Liver (tissue), 10 donors: Measurements from ENCODE around the gene PSMD12. TPM values are rescaled to one million over a fixed set of nuclear protein-coding genes. Genes with fewer than 3 reads are reported as not detected.

Source experiments
- DNase-seq: peaks from one replicate; pipeline ENCODE4 v3.0.0-alpha.2; 2017; ENCODE audit warnings: low spot score
- H3K27ac ChIP-seq, 2 donors: one replicate each; pipeline ENCODE4 v1.7.0; 2013; ENCODE audit warnings: inconsistent platforms in 2 of 2, low read length in 2 of 2, control low read depth in 1 of 2, low read depth in 1 of 2, mild to moderate bottlenecking in 1 of 2
- H3K27me3 ChIP-seq, 4 donors: one replicate each; pipeline versions ENCODE4 v1.6.1 to v1.7.0; 2013; ENCODE audit warnings: low read length in 3 of 4, inconsistent platforms in 1 of 4, mild to moderate bottlenecking in 1 of 4, moderate library complexity in 1 of 4; ENCODE audit not compliant: control insufficient read depth in 4 of 4, insufficient read depth in 4 of 4
- H3K36me3 ChIP-seq, 4 donors: one replicate each; pipeline versions ENCODE4 v1.6.1 to v1.7.0; 2013; ENCODE audit warnings: low read length in 3 of 4, mild to moderate bottlenecking in 3 of 4, low read depth in 1 of 4, moderate library complexity in 1 of 4; ENCODE audit not compliant: control insufficient read depth in 4 of 4, insufficient read depth in 3 of 4
- H3K4me1 ChIP-seq, 4 donors: one replicate each; pipeline versions ENCODE4 v1.6.1 to v1.7.0; 2013; ENCODE audit warnings: low read length in 3 of 4, mild to moderate bottlenecking in 3 of 4, moderate library complexity in 1 of 4; ENCODE audit not compliant: control insufficient read depth in 4 of 4, insufficient read depth in 4 of 4
- H3K4me3 ChIP-seq, 3 donors: one replicate each; pipeline versions ENCODE4 v1.6.1 to v1.7.0; 2013; ENCODE audit warnings: low read length in 3 of 3, control low read depth in 1 of 3, low read depth in 1 of 3, mild to moderate bottlenecking in 1 of 3
- H3K9ac ChIP-seq, 2 donors: one replicate each; pipeline ENCODE4 v1.7.0; 2013; ENCODE audit warnings: low read length in 2 of 2, mild to moderate bottlenecking in 2 of 2, moderate library complexity in 2 of 2, control low read depth in 1 of 2, low read depth in 1 of 2
- H3K9me3 ChIP-seq, 4 donors: one replicate each; pipeline versions ENCODE4 v1.6.1 to v1.7.0; 2013; ENCODE audit warnings: low read length in 3 of 4; ENCODE audit not compliant: control insufficient read depth in 4 of 4
- CTCF ChIP-seq: fragments of 150-350 bp; IDR thresholded peaks from 2 replicates; pipeline ENCODE4 v1.5.1; 2017; ENCODE audit warnings: improper control_type of control experiment, low read depth, low read length; ENCODE audit not compliant: missing input control
- FOXA1 ChIP-seq: IDR thresholded peaks from 2 replicates; pipeline ENCODE4 v1.6.1; 2016; ENCODE audit warnings: antibody characterized with exemption
- FOXA2 ChIP-seq: IDR thresholded peaks from 2 replicates; pipeline ENCODE4 v1.6.1; 2016; ENCODE audit warnings: antibody characterized with exemption
- GABPA ChIP-seq, 2 donors: IDR thresholded peaks in 1 of 2; conservative IDR thresholded peaks in 1 of 2; 2 replicates each; pipeline ENCODE4 v1.6.1; 2016; ENCODE audit warnings: antibody characterized with exemption in 2 of 2, mild to moderate bottlenecking in 1 of 2, moderate library complexity in 1 of 2
- HNF4A ChIP-seq, 2 donors: conservative IDR thresholded peaks; 2 replicates each; pipeline ENCODE4 v1.6.1; 2016; ENCODE audit warnings: antibody characterized with exemption in 2 of 2, mild to moderate bottlenecking in 2 of 2
- JUND ChIP-seq, 2 donors: IDR thresholded peaks; 2 replicates each; pipeline ENCODE4 v1.6.1; 2016; ENCODE audit warnings: antibody characterized with exemption in 2 of 2
- NR2F2 ChIP-seq: IDR thresholded peaks from 2 replicates; pipeline ENCODE4 v1.6.1; 2016; ENCODE audit warnings: antibody characterized with exemption
- RAD21 ChIP-seq, 2 donors: IDR thresholded peaks; 2 replicates each; pipeline ENCODE4 v1.6.1; 2016; ENCODE audit warnings: antibody characterized with exemption in 2 of 2, mild to moderate bottlenecking in 2 of 2
- RXRA ChIP-seq, 2 donors: IDR thresholded peaks; 2 replicates each; pipeline ENCODE4 v1.6.1; 2017 to 2018; ENCODE audit warnings: antibody characterized with exemption in 2 of 2, mild to moderate bottlenecking in 1 of 2
- SP1 ChIP-seq: IDR thresholded peaks from 2 replicates; pipeline ENCODE4 v1.6.1; 2018; ENCODE audit warnings: antibody characterized with exemption, mild to moderate bottlenecking
- YY1 ChIP-seq: IDR thresholded peaks from 2 replicates; pipeline ENCODE4 v1.6.1; 2016; ENCODE audit warnings: antibody characterized with exemption, mild to moderate bottlenecking
- ZBTB33 ChIP-seq: IDR thresholded peaks from 2 replicates; pipeline ENCODE4 v1.6.1; 2016; ENCODE audit warnings: antibody characterized with exemption
- WGBS: extraction: QIAGEN DNeasy Blood & Tissue Kit; methylation state at CpG from one replicate; pipeline ENCODE4 v1.1.7; 2013; 5-methylcytosine and 5-hydroxymethylcytosine counted together
- polyA plus RNA-seq, 2 donors: library from polyadenylated mRNA; stranded (reverse) in 1 of 2; unstranded in 1 of 2; fragments of 200-250 nt in 1 of 2; fragments of >200 nt in 1 of 2; fragmentation: Nextera tagmentation in 1 of 2; extraction: Ambion mirVana in 1 of 2; gene quantifications; one replicate each; pipeline versions ENCODE4 v1.2.1 to v1.2.3, GENCODE V29; 2013 to 2015
- small RNA-seq: library from RNA; depleted of rRNA; stranded (forward); fragments of <200 nt; gene quantifications from one replicate; pipeline ENCODE3, GENCODE V24; 2014
- total RNA-seq, 2 donors: library from RNA; depleted of rRNA; stranded (reverse); fragments of >200 nt; gene quantifications; one replicate each; pipeline ENCODE4 v1.2.3, GENCODE V29; 2014
- TF ChIP-seq, protein P1 (sequence below): IDR thresholded peaks from 2 replicates; pipeline ENCODE4 v1.6.1; 2016; ENCODE audit warnings: antibody characterized with exemption
- TF ChIP-seq, protein P2 (sequence below): IDR thresholded peaks from 2 replicates; pipeline ENCODE4 v1.6.1; 2016; ENCODE audit warnings: antibody characterized with exemption, mild to moderate bottlenecking
- donor health status: healthy.
- donor health status: healthy.
- donor health status: healthy.
- donor health status: healthy.
- donor health status: healthy.

Gene PSMD12
- total and polyA plus RNA-seq, 4 donors: 17.3 to 34.0 (median 25.7) TPM

GRCh38 chr17:67290244-67290643 lies 76.1 kb downstream of the PSMD12 start:
- H3K27ac ChIP-seq: no peak overlapping the region
- peaks cover 0 to 13% (median 7%) of the 10 kb centered on the region in 4 donors for H3K4me1 ChIP-seq
- no peaks in the 10 kb centered on the region for H3K27me3 ChIP-seq
- DNase-seq: no peak
- no peaks in the 10 kb centered on the region for H3K9me3 ChIP-seq
- no peak overlapping the region for H3K4me3 ChIP-seq
- H3K9ac ChIP-seq: no peak overlapping the region
- WGBS: 72% methylated on average over 3 of the region's 3 CpGs
- TF ChIP-seq GABPA (IDR thresholded peaks at IDR 0.05 in 1 of 2, conservative IDR thresholded peaks at IDR 0.05 in 1 of 2): no peak
- no peaks in the 10 kb centered on the region for H3K36me3 ChIP-seq

DNA sequence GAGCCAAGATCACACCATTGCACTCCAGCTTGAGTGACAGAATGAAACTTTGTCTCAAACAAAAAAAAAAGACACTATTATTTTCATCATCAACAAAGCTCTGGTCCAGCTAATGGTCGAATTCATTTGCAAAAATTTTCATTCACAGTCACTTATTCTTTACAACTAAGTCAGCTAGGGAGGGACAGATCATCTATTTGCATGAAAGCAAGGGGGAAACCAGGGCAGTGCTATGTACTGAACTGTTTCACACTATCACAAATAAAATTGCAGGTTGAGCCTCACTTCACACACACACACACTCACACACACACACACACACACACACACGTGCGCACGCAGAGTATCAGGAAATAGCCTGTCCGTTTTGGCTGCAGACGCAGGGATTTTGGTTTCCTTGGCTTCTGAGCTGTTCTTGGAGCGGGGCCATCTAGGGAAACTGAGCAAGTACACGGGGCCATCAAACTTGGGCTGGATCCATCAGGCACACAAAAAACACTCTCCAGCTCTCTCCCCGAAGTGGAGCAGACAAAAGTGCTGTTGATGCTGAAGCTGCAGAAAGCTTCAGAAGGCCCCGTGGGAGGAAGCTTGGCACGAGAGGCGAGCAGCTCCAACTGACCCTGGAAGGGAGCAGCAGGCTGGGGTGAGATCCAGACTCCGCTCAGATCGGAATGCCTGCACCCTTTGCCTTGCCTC lies 77.0 kb downstream of the PSMD12 start:
- no peak overlapping the region for H3K4me3 ChIP-seq
- no peaks in the 10 kb centered on the region for H3K36me3 ChIP-seq
- 13% methylated on average over 14 of the region's 14 CpGs for WGBS
- no peaks in the 10 kb centered on the region for H3K9me3 ChIP-seq
- TF ChIP-seq YY1 (peak; percentile 40), RAD21 (IDR thresholded peaks at IDR 0.05) (peak; percentile 56 to 62), NR2F2 (peak; percentile 85), CTCF (no peak), JUND (IDR thresholded peaks at IDR 0.05) (peak; percentile 9 to 20), FOXA2 (peak; percentile 9), HNF4A (conservative IDR thresholded peaks at IDR 0.05) (no peak), FOXA1 (no peak), RXRA (IDR thresholded peaks at IDR 0.05) (peak; percentile 33 to 47), SP1 (peak; percentile 32), ZBTB33 (peak; percentile 58)
- TF ChIP-seq, protein P1, sequence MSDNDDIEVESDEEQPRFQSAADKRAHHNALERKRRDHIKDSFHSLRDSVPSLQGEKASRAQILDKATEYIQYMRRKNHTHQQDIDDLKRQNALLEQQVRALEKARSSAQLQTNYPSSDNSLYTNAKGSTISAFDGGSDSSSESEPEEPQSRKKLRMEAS: peak; percentile 77
- TF ChIP-seq, protein P2, sequence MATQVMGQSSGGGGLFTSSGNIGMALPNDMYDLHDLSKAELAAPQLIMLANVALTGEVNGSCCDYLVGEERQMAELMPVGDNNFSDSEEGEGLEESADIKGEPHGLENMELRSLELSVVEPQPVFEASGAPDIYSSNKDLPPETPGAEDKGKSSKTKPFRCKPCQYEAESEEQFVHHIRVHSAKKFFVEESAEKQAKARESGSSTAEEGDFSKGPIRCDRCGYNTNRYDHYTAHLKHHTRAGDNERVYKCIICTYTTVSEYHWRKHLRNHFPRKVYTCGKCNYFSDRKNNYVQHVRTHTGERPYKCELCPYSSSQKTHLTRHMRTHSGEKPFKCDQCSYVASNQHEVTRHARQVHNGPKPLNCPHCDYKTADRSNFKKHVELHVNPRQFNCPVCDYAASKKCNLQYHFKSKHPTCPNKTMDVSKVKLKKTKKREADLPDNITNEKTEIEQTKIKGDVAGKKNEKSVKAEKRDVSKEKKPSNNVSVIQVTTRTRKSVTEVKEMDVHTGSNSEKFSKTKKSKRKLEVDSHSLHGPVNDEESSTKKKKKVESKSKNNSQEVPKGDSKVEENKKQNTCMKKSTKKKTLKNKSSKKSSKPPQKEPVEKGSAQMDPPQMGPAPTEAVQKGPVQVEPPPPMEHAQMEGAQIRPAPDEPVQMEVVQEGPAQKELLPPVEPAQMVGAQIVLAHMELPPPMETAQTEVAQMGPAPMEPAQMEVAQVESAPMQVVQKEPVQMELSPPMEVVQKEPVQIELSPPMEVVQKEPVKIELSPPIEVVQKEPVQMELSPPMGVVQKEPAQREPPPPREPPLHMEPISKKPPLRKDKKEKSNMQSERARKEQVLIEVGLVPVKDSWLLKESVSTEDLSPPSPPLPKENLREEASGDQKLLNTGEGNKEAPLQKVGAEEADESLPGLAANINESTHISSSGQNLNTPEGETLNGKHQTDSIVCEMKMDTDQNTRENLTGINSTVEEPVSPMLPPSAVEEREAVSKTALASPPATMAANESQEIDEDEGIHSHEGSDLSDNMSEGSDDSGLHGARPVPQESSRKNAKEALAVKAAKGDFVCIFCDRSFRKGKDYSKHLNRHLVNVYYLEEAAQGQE: peak; percentile 15
- peaks cover 0 to 13% (median 7%) of the 10 kb centered on the region in 4 donors for H3K4me1 ChIP-seq
- peak overlapping the region; percentile 15 to 29 for H3K27ac ChIP-seq
- no peak overlapping the region for H3K9ac ChIP-seq
- DNase-seq: no peak
- no peaks in the 10 kb centered on the region for H3K27me3 ChIP-seq

Small RNA genes lying within 50 kb of the gene (small RNA-seq; reads per million reads assigned to genes)
- not detected for gene RF00019

Other genes starting within 250 kb of the PSMD12 start
- 10 to 100 TPM; 31.2 to 69.2 TPM for gene HELZ, start 121.4 kb downstream of the PSMD12 start, total RNA-seq
- 10 to 100 TPM in 1 of 2 donors, 1 to 10 TPM in 1; 3.8 to 20.2 TPM for gene HELZ, start 121.4 kb downstream of the PSMD12 start, polyA plus RNA-seq
- gene PITPNC1, start 10.7 kb upstream of the PSMD12 start, total RNA-seq: 10 to 100 TPM in 1 of 2 donors, 1 to 10 TPM in 1; 2.3 to 10.2 TPM
- gene PITPNC1, start 10.7 kb upstream of the PSMD12 start, polyA plus RNA-seq: 1 to 10 TPM; 3.5 to 7.9 TPM